Gastroesophageal sphincter (tissue), 4 donors: Measurements from ENCODE around the gene RPTOR. TPM values are rescaled to one million over a fixed set of nuclear protein-coding genes. Genes with fewer than 3 reads are reported as not detected.
A peak's percentile ranks its signal among the peaks of the same experiment; 100 is the strongest.

Source experiments
- ATAC-seq: fragments of 150-250 bp; one replicate; pipeline ENCODE4 v1.9.1; 2016; ENCODE audit warnings: mild to moderate bottlenecking, moderate library complexity
- H3K27ac ChIP-seq, 4 donors: fragments of 200-600 bp; sonication (generic) in 3 of 4; 1 replicate in 3 of 4; 2 replicates in 1 of 4; pipeline ENCODE4 v1.5.1; 2016 to 2019
- H3K27me3 ChIP-seq: fragments of 200-600 bp; sonication (generic); one replicate; pipeline ENCODE4 v1.5.1; 2019
- H3K36me3 ChIP-seq, 2 donors: fragments of 200-600 bp; sonication (generic); one replicate each; pipeline ENCODE4 v1.5.1; 2019; ENCODE audit warnings: control low read depth in 1 of 2
- H3K4me1 ChIP-seq, 3 donors: fragments of 200-600 bp; sonication (generic); 1 replicate in 2 of 3; 2 replicates in 1 of 3; pipeline ENCODE4 v1.5.1; 2016 to 2019; ENCODE audit warnings: control low read depth in 2 of 3
- H3K4me3 ChIP-seq, 2 donors: fragments of 200-600 bp; sonication (generic); one replicate each; pipeline ENCODE4 v1.5.1; 2019; ENCODE audit warnings: mild to moderate bottlenecking in 1 of 2, moderate library complexity in 1 of 2
- H3K9me3 ChIP-seq, 3 donors: fragments of 200-600 bp; sonication (generic); one replicate each; pipeline ENCODE4 v1.5.1; 2017 to 2019; ENCODE audit warnings: control low read depth in 2 of 3
- CTCF ChIP-seq, 4 experiments: fragments of 200-600 bp in 2 of 4; fragments of 450-650 bp in 2 of 4; sonication (generic) in 1 of 4; IDR thresholded peaks; one replicate each; pipeline ENCODE4 v1.5.1; 2017 to 2019; ENCODE audit warnings: antibody characterized with exemption in 4 of 4, mild to moderate bottlenecking in 2 of 4, moderate library complexity in 2 of 4
- EP300 ChIP-seq: sonication (generic); formaldehyde crosslinking; IDR thresholded peaks from one replicate; pipeline ENCODE4 v1.6.1; 2017; ENCODE audit warnings: antibody characterized with exemption, mild to moderate bottlenecking
- POLR2A ChIP-seq, 2 donors: fragments of 450-650 bp; IDR thresholded peaks; one replicate each; pipeline ENCODE4 v1.6.1; 2017; ENCODE audit warnings: antibody characterized with exemption in 2 of 2, mild to moderate bottlenecking in 2 of 2, moderate library complexity in 1 of 2
- POLR2AphosphoS5 ChIP-seq: sonication (generic); formaldehyde crosslinking; IDR thresholded peaks from one replicate; pipeline ENCODE4 v1.6.1; 2017; ENCODE audit warnings: antibody characterized with exemption
- WGBS, 2 donors: methylation state at CpG; one replicate each; pipeline ENCODE4 v1.1.5; 2018; ENCODE audit warnings: low coverage in 1 of 2; 5-methylcytosine and 5-hydroxymethylcytosine counted together
- total RNA-seq, 4 donors: library from RNA; depleted of rRNA; stranded (reverse); fragments of >200 nt; gene quantifications; one replicate each; pipeline ENCODE4 v1.1.0, GENCODE V29; 2016

The RPTOR gene
- total RNA-seq, 4 donors from 2014 or later, result 25.7 to 56.8 (median 39.7) TPM

GRCh38 chr17:80858301-80859001 is 313.8 kb downstream of the RPTOR start:
- WGBS, 2 donors, result 69 to 80% methylated on average over 1 to 14 of the region's 20 CpGs
- no peak for ATAC-seq
- Histone ChIP-seq H3K27ac (peak overlapping the region in 2 of 4 donors; percentile 44 to 64), H3K36me3 (peaks cover 0 to 37% of the 10 kb centered on the region in 2 donors), H3K4me1 (peaks cover 0 to 44% (median 14%) of the 10 kb centered on the region in 3 donors), H3K27me3 (no peaks in the 10 kb centered on the region), H3K4me3 (no peak overlapping the region), H3K9me3 (no peaks in the 10 kb centered on the region)
- no peak for TF ChIP-seq EP300
- no peak for TF ChIP-seq CTCF (IDR thresholded peaks at IDR 0.05)
- no peak for TF ChIP-seq POLR2A (IDR thresholded peaks at IDR 0.05)
- TF ChIP-seq POLR2AphosphoS5, result no peak

- no peaks in the 10 kb centered on the region for H3K27me3 ChIP-seq
- peak; percentile 68 for ATAC-seq
- H3K4me1 ChIP-seq, result peaks cover 0 to 44% (median 14%) of the 10 kb centered on the region in 3 donors
- 0 to 34% methylated on average over 1 to 16 of the region's 40 CpGs for WGBS, 2 donors
- no peaks in the 10 kb centered on the region for H3K9me3 ChIP-seq
- TF ChIP-seq CTCF (IDR thresholded peaks at IDR 0.05) (no peak), POLR2A (IDR thresholded peaks at IDR 0.05) (no peak), POLR2AphosphoS5 (peak; percentile 93), EP300 (no peak)
- no peak overlapping the region for H3K4me3 ChIP-seq
- H3K36me3 ChIP-seq, result peaks cover 0 to 40% of the 10 kb centered on the region in 2 donors
- peak overlapping the region in 2 of 4 donors; percentile 44 to 64 for H3K27ac ChIP-seq
Measured at GRCh38 chr17:80859002-80859941, 314.6 kb downstream of the RPTOR start.

GRCh38 chr17:80860101-80860671 is 315.5 kb downstream of the RPTOR start:
- ATAC-seq, result no peak
- Histone ChIP-seq H3K4me3 (no peak overlapping the region), H3K36me3 (peaks cover 0 to 39% of the 10 kb centered on the region in 2 donors), H3K27me3 (no peaks in the 10 kb centered on the region), H3K9me3 (no peaks in the 10 kb centered on the region), H3K27ac (peak overlapping the region in 2 of 4 donors; percentile 44 to 64), H3K4me1 (peaks cover 0 to 44% (median 14%) of the 10 kb centered on the region in 3 donors)
- TF ChIP-seq EP300 (no peak), POLR2AphosphoS5 (no peak)
- 96 to 100% methylated on average over 2 to 14 of the region's 20 CpGs for WGBS, 2 donors

GRCh38 chr17:80860703-80861417 is 316.2 kb downstream of the RPTOR start:
- H3K27me3 ChIP-seq, result no peaks in the 10 kb centered on the region
- peak overlapping the region in 1 of 4 donors; percentile 64 for H3K27ac ChIP-seq
- no peak for ATAC-seq
- H3K4me3 ChIP-seq, result no peak overlapping the region
- TF ChIP-seq POLR2A (IDR thresholded peaks at IDR 0.05), result no peak
- TF ChIP-seq CTCF (IDR thresholded peaks at IDR 0.05), result no peak
- TF ChIP-seq POLR2AphosphoS5, result no peak
- no peak for TF ChIP-seq EP300
- peaks cover 0 to 33% of the 10 kb centered on the region in 2 donors for H3K36me3 ChIP-seq
- 77% methylated on average over 5 of the region's 11 CpGs; no CpG with 5 or more reads in 1 of the 2 donors for WGBS, 2 donors
- no peaks in the 10 kb centered on the region for H3K9me3 ChIP-seq
- peaks cover 0 to 44% (median 14%) of the 10 kb centered on the region in 3 donors for H3K4me1 ChIP-seq
